Measurements from ENCODE around the gene NR2F1-AS1. TPM values are rescaled to one million over a fixed set of nuclear protein-coding genes. Genes with fewer than 3 reads are reported as not detected.
A peak's percentile ranks its signal among the peaks of the same experiment; 100 is the strongest.

Gene NR2F1-AS1
- total and polyA plus RNA-seq, 2 of the 4 experiments (the other 2 are of a cell fraction) = 12.5 to 12.8 TPM

DNA sequence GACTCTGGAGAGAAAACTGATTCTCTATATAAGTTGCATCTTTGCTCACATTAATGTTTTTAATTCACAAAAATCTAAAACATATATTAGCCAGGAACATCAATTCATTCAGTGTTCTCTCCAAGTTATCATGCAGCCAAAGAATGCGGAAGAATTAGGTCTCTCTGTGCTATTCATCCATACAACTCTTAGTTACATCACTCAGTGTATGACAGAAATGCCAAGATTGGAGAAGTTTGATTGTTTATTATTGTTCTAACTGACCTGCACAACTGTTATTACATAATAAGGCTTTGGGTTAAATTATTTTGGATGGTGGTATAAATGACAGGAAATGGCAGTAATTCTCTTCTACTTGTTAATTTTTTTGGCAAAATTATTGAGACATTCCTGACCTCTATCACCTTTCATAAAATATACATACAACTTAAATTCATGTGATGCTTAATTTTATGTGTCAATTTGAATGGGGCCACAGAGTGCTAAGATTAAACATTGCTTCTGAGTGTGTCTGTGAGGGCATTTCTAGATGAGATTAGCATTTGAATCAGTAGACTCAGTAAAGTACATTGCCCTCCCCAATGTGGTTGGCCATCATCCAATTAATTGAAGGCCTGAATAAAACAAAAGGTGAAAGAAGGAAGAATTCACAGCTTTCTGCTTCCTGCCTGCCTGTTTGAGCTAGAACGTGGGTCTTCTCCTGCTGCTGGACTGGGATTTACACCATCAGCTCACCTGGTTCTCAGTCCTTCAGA lies 70.2 kb downstream of the NR2F1-AS1 start:
- H2BK20ac ChIP-seq (ENCODE audit: low read depth, low read length) = no peak overlapping the region
- no peaks in the 10 kb centered on the region; the same call in 1 of the 2 replicates for H3K9me1 ChIP-seq (ENCODE audit: insufficient read depth, low read length)
- no peaks in the 10 kb centered on the region for H3K9me3 ChIP-seq (ENCODE audit: control insufficient read depth, insufficient read depth, low read length)
- no peak overlapping the region for H2BK120ac ChIP-seq (ENCODE audit: low read depth, low read length)
- H3K9ac ChIP-seq (ENCODE audit: low read depth, low read length) = no peak overlapping the region
- H3K27ac ChIP-seq (ENCODE audit: insufficient read depth, low read length) = no peak overlapping the region
- H3K4ac ChIP-seq (ENCODE audit: low read depth, low read length) = no peak overlapping the region
- no peak overlapping the region for H3K4me2 ChIP-seq (ENCODE audit: low read depth, low read length)
- H2AFZ ChIP-seq (replicated peaks; ENCODE audit: low read length, poor library complexity) = no peak overlapping the region
- peak overlapping the region; percentile 5; the same call in 1 of the 2 replicates for H2AK5ac ChIP-seq (ENCODE audit: low read depth, low read length)
- intact Hi-C loops (cut with micrococcal nuclease) (no loop called here), dilution Hi-C loops (cut with HindIII; ENCODE audit: low sequenced_read_pairs, unreplicated experiment) (no loop called here), in situ Hi-C loops (cut with MboI; ENCODE audit: low sequenced_read_pairs) (no loop called here)
- no peaks in the 10 kb centered on the region for H3K27me3 ChIP-seq (ENCODE audit: control insufficient read depth, insufficient read depth, low read length)
- no peak overlapping the region for H3K23ac ChIP-seq (ENCODE audit: low read depth, low read length)
- CTCF ChIA-PET = no interaction called here
- H3K14ac ChIP-seq (replicated peaks; ENCODE audit: low read depth, low read length) = no peak overlapping the region
- H3K36me3 ChIP-seq (ENCODE audit: control insufficient read depth, insufficient read depth, low read length) = no peaks in the 10 kb centered on the region
- H3K18ac ChIP-seq (ENCODE audit: low read depth, low read length) = no peak overlapping the region; the same call in 1 of the 2 replicates
- ATAC-seq (ENCODE audit: low read depth) = no peak
- H3K56ac ChIP-seq (ENCODE audit: extremely low read depth, insufficient read depth, low read length) = no peak overlapping the region
- BruUV-seq (replicated peaks) = no TSS peak
- no peak overlapping the region for H4K5ac ChIP-seq (ENCODE audit: low read depth, low read length)
- no peaks in the 10 kb centered on the region for H4K20me1 ChIP-seq (ENCODE audit: insufficient read depth, low read length)
- no peak overlapping the region for H2BK5ac ChIP-seq (ENCODE audit: low read depth, low read length, poor library complexity, severe bottlenecking)
- no peak for DNase-seq
- WGBS, 2 experiments (ENCODE audit: extremely low coverage in 2 of 2, insufficient read length in 1 of 2) = 40% methylated on average over 1 of the region's 2 CpGs; no CpG with 5 or more reads in 1 of the 2 experiments
- H3K4me3 ChIP-seq (ENCODE audit: insufficient read depth, low read depth, low read length) = no peak overlapping the region
- peaks cover 6 to 21% of the 10 kb centered on the region in 2 experiments for H3K79me1 ChIP-seq (ENCODE audit: low read depth in 1 of 2, low read length in 2 of 2)
- H2BK15ac ChIP-seq (ENCODE audit: low read depth, low read length) = no peak overlapping the region; the same call in 2 of the 3 replicates
- H4K8ac ChIP-seq (ENCODE audit: low read depth in 2 of 2, low read length in 2 of 2) = no peak overlapping the region; a peak in 1 of 4 replicates
- H2AK9ac ChIP-seq (replicated peaks; ENCODE audit: low read depth, low read length, poor library complexity) = no peak overlapping the region
- H4K91ac ChIP-seq (ENCODE audit: insufficient read depth, low read depth, low read length) = no peak overlapping the region
- no peaks in the 10 kb centered on the region; the same call in 1 of the 2 replicates for H3K4me1 ChIP-seq (ENCODE audit: control insufficient read depth, insufficient read depth, low read length)
- POLR2A ChIA-PET (ENCODE audit: unreplicated experiment) = no interaction called here
- no peak for TF ChIP-seq USF2 (IDR thresholded peaks at IDR 0.05; ENCODE audit: low read depth, low read length)
- no peak for TF ChIP-seq RFX5 (IDR thresholded peaks at IDR 0.05; ENCODE audit: low read depth, low read length)
- no peak for TF ChIP-seq MAZ (IDR thresholded peaks at IDR 0.05; ENCODE audit: borderline replicate concordance, low read depth, low read length)
- TF ChIP-seq POLR2A (IDR thresholded peaks at IDR 0.05; ENCODE audit: low read depth, low read length) = no peak
- TF ChIP-seq RCOR1 (IDR thresholded peaks at IDR 0.05; ENCODE audit: insufficient replicate concordance, low read length) = no peak
- no peak for TF ChIP-seq MAFK (IDR thresholded peaks at IDR 0.05; ENCODE audit: low read depth, low read length)
- TF ChIP-seq BHLHE40 (IDR thresholded peaks at IDR 0.05; ENCODE audit: low read depth, low read length) = no peak
- no peak for TF ChIP-seq SMC3 (IDR thresholded peaks at IDR 0.05; ENCODE audit: low read depth, low read length)
- TF ChIP-seq, protein P1, sequence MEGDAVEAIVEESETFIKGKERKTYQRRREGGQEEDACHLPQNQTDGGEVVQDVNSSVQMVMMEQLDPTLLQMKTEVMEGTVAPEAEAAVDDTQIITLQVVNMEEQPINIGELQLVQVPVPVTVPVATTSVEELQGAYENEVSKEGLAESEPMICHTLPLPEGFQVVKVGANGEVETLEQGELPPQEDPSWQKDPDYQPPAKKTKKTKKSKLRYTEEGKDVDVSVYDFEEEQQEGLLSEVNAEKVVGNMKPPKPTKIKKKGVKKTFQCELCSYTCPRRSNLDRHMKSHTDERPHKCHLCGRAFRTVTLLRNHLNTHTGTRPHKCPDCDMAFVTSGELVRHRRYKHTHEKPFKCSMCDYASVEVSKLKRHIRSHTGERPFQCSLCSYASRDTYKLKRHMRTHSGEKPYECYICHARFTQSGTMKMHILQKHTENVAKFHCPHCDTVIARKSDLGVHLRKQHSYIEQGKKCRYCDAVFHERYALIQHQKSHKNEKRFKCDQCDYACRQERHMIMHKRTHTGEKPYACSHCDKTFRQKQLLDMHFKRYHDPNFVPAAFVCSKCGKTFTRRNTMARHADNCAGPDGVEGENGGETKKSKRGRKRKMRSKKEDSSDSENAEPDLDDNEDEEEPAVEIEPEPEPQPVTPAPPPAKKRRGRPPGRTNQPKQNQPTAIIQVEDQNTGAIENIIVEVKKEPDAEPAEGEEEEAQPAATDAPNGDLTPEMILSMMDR (conservative IDR thresholded peaks at IDR 0.05; ENCODE audit: low read depth, low read length) = no peak
- no peak for TF ChIP-seq FOS (IDR thresholded peaks at IDR 0.05; ENCODE audit: low read depth, low read length)
- TF ChIP-seq CEBPB (IDR thresholded peaks at IDR 0.05; ENCODE audit: low read depth, low read length) = no peak
- TF ChIP-seq CHD1 (IDR thresholded peaks at IDR 0.05; ENCODE audit: low read depth, low read length) = no peak
- TF ChIP-seq MXI1 (IDR thresholded peaks at IDR 0.05; ENCODE audit: borderline replicate concordance, low read depth, low read length) = no peak
- TF ChIP-seq, protein P2, sequence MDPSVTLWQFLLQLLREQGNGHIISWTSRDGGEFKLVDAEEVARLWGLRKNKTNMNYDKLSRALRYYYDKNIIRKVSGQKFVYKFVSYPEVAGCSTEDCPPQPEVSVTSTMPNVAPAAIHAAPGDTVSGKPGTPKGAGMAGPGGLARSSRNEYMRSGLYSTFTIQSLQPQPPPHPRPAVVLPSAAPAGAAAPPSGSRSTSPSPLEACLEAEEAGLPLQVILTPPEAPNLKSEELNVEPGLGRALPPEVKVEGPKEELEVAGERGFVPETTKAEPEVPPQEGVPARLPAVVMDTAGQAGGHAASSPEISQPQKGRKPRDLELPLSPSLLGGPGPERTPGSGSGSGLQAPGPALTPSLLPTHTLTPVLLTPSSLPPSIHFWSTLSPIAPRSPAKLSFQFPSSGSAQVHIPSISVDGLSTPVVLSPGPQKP (IDR thresholded peaks at IDR 0.05; ENCODE audit: borderline replicate concordance, low read depth, low read length) = no peak
- no peak for TF ChIP-seq NFE2L2 (IDR thresholded peaks at IDR 0.05; ENCODE audit: low read depth, low read length)

All from IMR-90 (cell line).